ENCODE data around the gene RALGPS1.

RALGPS1 gene

DNA sequence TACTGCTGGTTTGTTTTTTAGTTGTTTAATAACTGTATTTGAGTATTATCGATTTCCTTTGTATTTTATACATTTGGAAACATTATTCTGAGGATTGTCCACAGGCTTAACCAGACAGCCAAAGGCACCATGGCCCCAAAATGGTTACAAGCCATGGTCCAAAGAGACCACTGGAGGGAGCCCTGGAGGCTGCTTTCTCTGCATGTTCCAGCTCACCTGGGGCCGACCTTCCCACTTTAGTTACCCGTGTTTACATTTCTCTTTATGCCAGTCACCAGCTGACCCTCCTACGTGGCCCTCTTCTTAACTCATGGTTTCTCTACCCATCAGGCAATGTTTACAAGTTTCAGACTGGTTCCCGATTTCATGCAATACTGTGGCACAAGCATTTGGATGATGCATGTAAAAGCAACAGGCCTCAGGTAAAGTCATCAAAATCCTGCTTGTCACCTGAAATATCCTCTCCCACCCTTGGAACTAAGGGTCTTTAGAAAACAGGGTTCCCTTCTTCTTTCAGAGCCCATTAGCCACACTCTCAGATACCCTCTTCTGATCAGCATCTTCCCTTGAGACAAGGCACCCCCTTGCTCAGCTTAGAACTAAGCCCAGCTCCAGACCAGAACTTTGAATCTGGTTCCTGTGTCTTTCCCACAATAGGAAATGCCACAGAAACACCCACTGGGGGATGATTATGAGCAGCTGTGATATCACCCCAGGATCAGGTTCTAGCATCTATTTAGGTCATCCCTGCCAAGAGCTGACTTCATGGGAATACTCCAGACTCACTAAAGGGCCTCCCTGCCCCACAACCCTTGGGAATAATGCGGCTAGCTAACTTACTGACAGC is 300.1 kb downstream of the RALGPS1 start:
- TF ChIP-seq GATA2 (IDR thresholded peaks at IDR 0.05; ENCODE audit: low read depth, low read length) (no peak), GATA3 (IDR thresholded peaks at IDR 0.05; ENCODE audit: low read depth, low read length) (no peak)

DNA sequence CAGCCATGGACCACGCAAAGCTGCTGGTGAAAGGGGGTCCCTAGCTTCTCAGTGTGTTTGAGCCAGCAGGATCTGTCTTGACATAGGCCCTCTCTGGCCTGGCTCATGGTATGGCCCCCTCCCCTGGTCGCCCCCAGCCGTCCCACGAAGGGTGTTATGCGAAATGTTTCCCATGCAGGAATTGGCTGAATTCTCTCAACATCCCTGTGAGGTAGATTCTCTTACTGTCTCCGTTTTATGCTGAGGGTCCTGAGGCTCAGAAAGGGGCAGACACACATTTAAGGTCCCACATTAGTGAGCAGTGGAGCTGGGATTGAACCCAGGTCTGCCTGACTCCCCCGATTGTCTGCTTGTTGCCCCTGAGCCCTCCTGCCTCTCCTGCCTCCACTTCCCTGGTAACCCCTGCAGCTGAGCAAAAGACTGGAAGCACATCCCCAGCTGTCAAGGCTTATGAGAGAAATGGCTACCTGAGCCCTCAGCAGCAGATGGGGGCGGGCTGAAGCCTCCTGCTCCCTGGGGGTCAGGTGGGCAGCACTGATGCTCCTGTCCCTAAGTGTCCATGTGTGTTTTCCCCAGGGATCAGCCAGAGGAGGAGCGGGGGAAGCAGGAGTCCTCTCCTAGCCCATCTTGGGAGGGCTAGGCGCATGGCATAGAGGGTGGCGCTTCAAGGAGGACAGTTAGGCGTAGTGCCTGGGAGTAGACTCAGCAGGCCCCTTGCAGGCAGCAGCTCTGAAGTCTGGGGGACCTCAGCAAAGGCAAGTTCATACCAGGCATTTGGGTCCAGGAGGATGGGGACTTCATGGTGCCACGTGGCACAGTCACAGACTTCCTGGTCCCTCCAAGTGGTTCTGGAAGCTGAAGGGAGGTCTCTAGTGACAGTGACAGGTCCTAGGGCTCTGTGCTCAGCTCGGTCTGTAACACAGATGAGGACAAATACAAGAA is 301.0 kb downstream of the RALGPS1 start:
- no peak for TF ChIP-seq GATA3 (IDR thresholded peaks at IDR 0.05; ENCODE audit: low read depth, low read length)
- TF ChIP-seq GATA2 (IDR thresholded peaks at IDR 0.05; ENCODE audit: low read depth, low read length), result no peak

DNA sequence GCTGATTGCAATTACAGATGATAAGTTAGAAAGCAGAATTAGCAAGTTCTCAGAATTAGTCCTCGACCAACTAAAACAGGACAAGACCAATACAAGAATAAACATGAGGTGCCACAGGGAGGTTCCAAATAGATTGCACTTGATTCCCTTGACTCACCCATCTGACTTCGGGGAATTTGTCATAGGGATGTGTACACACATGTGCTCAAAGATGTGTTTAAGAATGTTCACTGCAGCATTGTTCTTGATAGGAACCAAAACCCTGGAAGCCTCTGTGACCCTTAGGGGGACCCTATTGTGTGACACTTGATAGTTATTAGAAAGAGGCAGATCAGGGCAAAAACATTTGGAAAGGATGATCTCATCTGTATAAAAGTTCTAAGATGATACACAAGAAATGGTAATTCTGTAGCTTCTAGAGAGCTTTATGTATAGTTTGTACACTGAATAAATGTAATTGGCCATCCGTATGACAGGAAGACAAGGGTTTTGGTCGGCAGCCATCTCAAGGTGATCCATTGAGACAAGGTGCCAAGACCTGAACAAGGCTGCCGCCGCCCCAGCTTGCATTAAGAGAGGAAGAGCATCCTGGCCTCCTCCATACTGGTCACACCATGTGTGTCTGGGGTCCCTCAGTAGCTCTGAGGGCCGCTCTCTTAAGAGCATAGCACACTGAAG is 301.8 kb downstream of the RALGPS1 start:
- TF ChIP-seq GATA3 (IDR thresholded peaks at IDR 0.05; ENCODE audit: low read depth, low read length) (no peak), GATA2 (IDR thresholded peaks at IDR 0.05; ENCODE audit: low read depth, low read length) (no peak)

DNA sequence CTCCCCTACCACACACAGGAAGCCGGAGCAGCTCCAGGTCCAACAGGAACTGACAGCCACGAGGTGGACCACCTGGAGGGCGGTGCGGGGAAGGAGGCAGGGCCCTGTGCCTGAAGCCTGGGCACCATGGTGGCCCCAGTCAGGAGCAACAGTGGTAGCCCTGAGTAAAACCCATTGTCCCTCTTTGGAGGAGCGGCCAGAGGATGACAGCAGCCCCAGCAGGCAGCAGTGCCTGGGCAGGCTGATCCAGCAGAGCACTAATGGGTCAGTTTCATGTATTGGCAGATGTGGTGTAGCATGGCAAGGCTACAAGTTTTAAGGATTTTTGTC is 302.3 kb downstream of the RALGPS1 start:
- TF ChIP-seq GATA2 (IDR thresholded peaks at IDR 0.05; ENCODE audit: low read depth, low read length) (no peak), GATA3 (IDR thresholded peaks at IDR 0.05; ENCODE audit: low read depth, low read length) (no peak)

- TF ChIP-seq GATA3 (IDR thresholded peaks at IDR 0.05; ENCODE audit: low read depth, low read length) (no peak), GATA2 (IDR thresholded peaks at IDR 0.05; ENCODE audit: low read depth, low read length) (no peak)
These were observed 304.2 kb downstream of the RALGPS1 start for GRCh38 chr9:127218818-127219217.

GRCh38 chr9:127219520-127219919 is 304.9 kb downstream of the RALGPS1 start:
- no peak for TF ChIP-seq GATA2 (IDR thresholded peaks at IDR 0.05; ENCODE audit: low read depth, low read length)
- no peak for TF ChIP-seq GATA3 (IDR thresholded peaks at IDR 0.05; ENCODE audit: low read depth, low read length)

GRCh38 chr9:127221695-127222094 is 307.1 kb downstream of the RALGPS1 start:
- no peak for TF ChIP-seq GATA3 (IDR thresholded peaks at IDR 0.05; ENCODE audit: low read depth, low read length)
- TF ChIP-seq GATA2 (IDR thresholded peaks at IDR 0.05; ENCODE audit: low read depth, low read length), result no peak

DNA sequence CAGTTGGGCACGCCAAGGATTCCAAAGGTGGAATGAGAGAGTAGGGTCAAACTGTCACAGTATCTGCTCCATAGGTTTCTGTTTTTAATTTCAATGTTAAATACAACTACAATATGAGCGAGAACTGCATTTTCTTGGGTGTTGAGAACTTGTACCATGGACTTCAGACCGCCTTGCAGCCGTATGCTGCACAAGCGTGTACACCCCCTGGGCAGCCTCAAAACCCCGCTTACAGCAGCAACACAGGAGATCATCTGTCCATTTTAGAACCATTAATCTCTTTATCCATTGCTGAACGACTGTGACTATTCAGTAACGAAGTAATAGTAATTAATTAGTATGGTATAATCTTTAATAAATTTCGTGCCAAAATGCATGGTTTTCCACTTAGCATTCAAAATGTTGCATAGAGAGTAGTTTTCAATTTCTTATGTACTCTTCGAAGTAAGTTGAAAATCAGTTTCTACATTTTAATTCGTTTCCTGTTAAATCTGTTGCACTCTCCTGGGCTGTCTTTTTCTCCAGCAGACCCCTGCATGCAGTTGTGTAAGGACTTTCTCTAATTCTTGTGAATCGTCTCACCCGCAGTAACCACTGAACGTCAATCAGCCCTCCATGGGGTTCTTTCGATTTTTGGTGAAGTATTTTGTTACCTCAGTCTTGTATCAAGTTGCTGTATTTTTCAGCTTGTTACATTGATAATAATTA is 308.0 kb downstream of the RALGPS1 start:
- TF ChIP-seq GATA3 (IDR thresholded peaks at IDR 0.05; ENCODE audit: low read depth, low read length) (no peak), GATA2 (IDR thresholded peaks at IDR 0.05; ENCODE audit: low read depth, low read length) (no peak)

- TF ChIP-seq GATA2 (IDR thresholded peaks at IDR 0.05; ENCODE audit: low read depth, low read length) (no peak), GATA3 (IDR thresholded peaks at IDR 0.05; ENCODE audit: low read depth, low read length) (no peak)
These were observed 308.7 kb downstream of the RALGPS1 start for GRCh38 chr9:127223266-127223665.

GRCh38 chr9:127223810-127224177 is 309.2 kb downstream of the RALGPS1 start:
- TF ChIP-seq GATA2 (IDR thresholded peaks at IDR 0.05; ENCODE audit: low read depth, low read length) (no peak), GATA3 (IDR thresholded peaks at IDR 0.05; ENCODE audit: low read depth, low read length) (no peak)

GRCh38 chr9:127224178-127224882 is 309.7 kb downstream of the RALGPS1 start:
- no peak for TF ChIP-seq GATA3 (IDR thresholded peaks at IDR 0.05; ENCODE audit: low read depth, low read length)
- no peak for TF ChIP-seq GATA2 (IDR thresholded peaks at IDR 0.05; ENCODE audit: low read depth, low read length)

GRCh38 chr9:127224883-127225739 is 310.5 kb downstream of the RALGPS1 start:
- no peak for TF ChIP-seq GATA3 (IDR thresholded peaks at IDR 0.05; ENCODE audit: low read depth, low read length)
- no peak for TF ChIP-seq GATA2 (IDR thresholded peaks at IDR 0.05; ENCODE audit: low read depth, low read length)

Data from SH-SY5Y (cell line).